ENCODE measurements around the gene IFT43. TPM values are rescaled to one million over a fixed set of nuclear protein-coding genes. Genes with fewer than 3 reads are reported as not detected.

The IFT43 gene
- total and polyA plus RNA-seq, 9 donors = 14.2 to 48.8 (median 30.2) TPM

- Histone ChIP-seq H3K27ac (no peak overlapping the region), H3K4me1 (ENCODE audit: insufficient read depth) (peaks cover 11% of the 10 kb centered on the region), H3K9me3 (no peaks in the 10 kb centered on the region), H3K4me3 (no peak overlapping the region), H3K27me3 (no peaks in the 10 kb centered on the region), H3K36me3 (no peaks in the 10 kb centered on the region)
- TF ChIP-seq EP300 (IDR thresholded peaks at IDR 0.05) (no peak), CTCF (IDR thresholded peaks at IDR 0.05) (no peak), POLR2A (IDR thresholded peaks at IDR 0.05) (no peak)
- 63 to 74% (median 65%) methylated on average over 2 of the region's 2 CpGs for WGBS, 3 donors
- DNase-seq = no peak
- intact Hi-C loops (cut with DNase I) = no loop called here
Measured at GRCh38 chr14:76093077-76093476, 107.5 kb downstream of the IFT43 start.

DNA sequence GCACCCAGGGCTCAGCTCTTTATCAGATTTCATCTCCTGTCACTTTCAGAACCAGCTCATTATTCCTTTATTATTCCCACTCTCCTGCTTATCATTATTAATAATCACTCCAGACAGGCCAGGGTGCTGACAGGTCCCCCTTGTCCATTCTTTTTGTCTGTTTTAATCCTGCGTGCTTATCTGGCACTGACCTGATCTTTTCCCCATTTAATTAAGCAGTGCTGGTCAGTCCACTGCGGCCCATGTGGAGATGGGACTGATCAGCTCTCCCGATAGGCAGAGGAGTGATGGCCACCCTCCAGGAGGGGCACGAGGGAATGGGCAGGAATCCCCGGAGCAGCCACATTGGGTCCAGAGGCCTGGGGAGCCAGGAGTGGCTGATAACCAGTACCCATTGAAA, 110.7 kb downstream of the IFT43 start:
- no peaks in the 10 kb centered on the region for H3K27me3 ChIP-seq
- no peaks in the 10 kb centered on the region for H3K9me3 ChIP-seq
- TF ChIP-seq CTCF (IDR thresholded peaks at IDR 0.05) (no peak), POLR2A (IDR thresholded peaks at IDR 0.05) (no peak), EP300 (IDR thresholded peaks at IDR 0.05) (no peak)
- no peak for DNase-seq
- no peaks in the 10 kb centered on the region for H3K36me3 ChIP-seq
- H3K4me1 ChIP-seq (ENCODE audit: insufficient read depth) = no peaks in the 10 kb centered on the region
- whole genome bisulfite sequencing, 3 donors = 78 to 87% (median 82%) methylated on average over 5 of the region's 5 CpGs
- intact Hi-C loops (cut with DNase I) = no loop called here
- no peak overlapping the region for H3K4me3 ChIP-seq
- no peak overlapping the region for H3K27ac ChIP-seq

DNA sequence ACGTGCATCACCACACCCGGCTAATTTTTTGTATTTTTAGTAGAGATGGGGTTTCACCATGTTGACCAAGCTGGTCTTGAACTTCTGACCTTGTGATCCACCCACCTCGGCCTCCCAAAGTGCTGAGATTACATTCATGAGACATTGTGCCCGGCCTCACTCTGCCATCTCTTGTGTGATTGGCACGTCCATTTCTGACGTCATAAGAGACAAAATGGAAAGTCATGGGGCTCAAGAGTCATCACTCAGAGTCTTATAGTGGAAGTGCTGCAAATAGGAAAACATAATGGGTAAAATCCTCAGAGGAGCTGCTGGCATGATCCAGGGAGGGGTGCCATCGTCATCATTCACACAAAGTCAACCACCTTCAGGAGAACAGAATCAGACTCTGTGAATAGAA, 112.0 kb downstream of the IFT43 start:
- no peaks in the 10 kb centered on the region for H3K36me3 ChIP-seq
- intact Hi-C loops (cut with DNase I) = no loop called here
- no peak for DNase-seq
- H3K27me3 ChIP-seq = no peaks in the 10 kb centered on the region
- H3K4me3 ChIP-seq = no peak overlapping the region
- H3K9me3 ChIP-seq = no peaks in the 10 kb centered on the region
- H3K27ac ChIP-seq = no peak overlapping the region
- WGBS, 3 donors = 83 to 92% (median 86%) methylated on average over 7 of the region's 7 CpGs
- TF ChIP-seq EP300 (IDR thresholded peaks at IDR 0.05) (no peak), CTCF (IDR thresholded peaks at IDR 0.05) (no peak), POLR2A (IDR thresholded peaks at IDR 0.05) (no peak)
- no peaks in the 10 kb centered on the region for H3K4me1 ChIP-seq (ENCODE audit: insufficient read depth)

- intact Hi-C loops (cut with DNase I) = no loop called here
- H3K27me3 ChIP-seq = no peaks in the 10 kb centered on the region
- no peak overlapping the region for H3K4me3 ChIP-seq
- DNase-seq = no peak
- no peaks in the 10 kb centered on the region for H3K9me3 ChIP-seq
- no peak for TF ChIP-seq CTCF (IDR thresholded peaks at IDR 0.05)
- TF ChIP-seq EP300 (IDR thresholded peaks at IDR 0.05) = no peak
- TF ChIP-seq POLR2A (IDR thresholded peaks at IDR 0.05) = no peak
- H3K4me1 ChIP-seq (ENCODE audit: insufficient read depth) = no peaks in the 10 kb centered on the region
- 78 to 81% (median 80%) methylated on average over 8 of the region's 8 CpGs for WGBS, 3 donors
- H3K27ac ChIP-seq = no peak overlapping the region
- H3K36me3 ChIP-seq = no peaks in the 10 kb centered on the region
Measured at GRCh38 chr14:76098047-76098446, 112.5 kb downstream of the IFT43 start.
